ENCODE results near the gene NCAPG. TPM values are rescaled to one million over a fixed set of nuclear protein-coding genes. Genes with fewer than 3 reads are reported as not detected.
A peak's percentile ranks its signal among the peaks of the same experiment; 100 is the strongest.

The NCAPG gene
- total and polyA plus RNA-seq, 2 donors (not counting 1 experiment from before 2014, with no cell fraction given), result 8.0 to 10.1 TPM

DNA sequence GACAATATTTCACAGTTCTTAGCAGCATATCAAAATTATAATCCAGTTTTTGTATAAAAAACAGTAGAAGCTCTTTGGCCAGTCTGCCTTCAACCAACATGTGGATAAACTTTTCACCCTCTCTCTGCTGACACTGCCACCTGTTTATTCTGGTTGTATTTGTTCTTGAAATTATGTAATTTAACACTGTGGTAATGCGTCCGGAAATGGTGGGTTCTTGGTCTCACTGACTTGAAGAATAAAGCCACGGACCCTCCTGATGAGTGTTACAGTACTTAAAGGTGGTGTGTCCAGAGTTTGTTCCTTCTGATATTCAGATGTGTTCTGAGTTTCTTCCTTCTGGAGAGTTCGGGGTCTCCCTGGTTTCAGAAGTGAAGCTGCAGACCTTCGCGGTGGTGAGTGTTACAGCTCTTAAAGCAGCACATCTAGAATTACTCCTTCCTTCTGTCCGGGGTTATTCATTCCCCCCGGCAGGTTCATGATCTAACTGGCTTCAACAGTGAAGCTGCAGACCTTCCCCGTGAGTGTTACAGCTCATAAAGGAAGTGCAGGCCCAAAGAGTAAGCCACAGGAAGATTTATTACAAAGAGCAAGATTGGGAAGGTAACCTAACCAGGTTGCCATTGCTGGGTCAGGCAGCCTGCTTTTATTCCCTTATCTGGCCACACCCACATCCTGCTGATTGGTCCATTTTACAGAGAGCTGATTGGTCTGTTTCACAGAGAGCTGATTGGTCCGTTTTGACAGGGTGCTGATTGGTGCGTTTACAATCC lies 45.1 kb upstream of the NCAPG start:
- Histone ChIP-seq H3K27me3 (ENCODE audit: control insufficient read depth, insufficient read depth, low read length) (no peaks in the 10 kb centered on the region), H4K20me1 (ENCODE audit: control insufficient read depth, extremely low read depth, insufficient read depth, low read length) (no peaks in the 10 kb centered on the region), H3K79me2 (ENCODE audit: control insufficient read depth, insufficient read depth, low read length) (no peaks in the 10 kb centered on the region), H3K4me1 (ENCODE audit: control insufficient read depth, extremely low read depth, insufficient read depth, low read length) (no peaks in the 10 kb centered on the region), H3K9ac (ENCODE audit: insufficient read depth, low read length) (no peak overlapping the region), H3K4me3 (replicated peaks in 1 of 4; ENCODE audit: control extremely low read depth in 1 of 4, insufficient read depth in 1 of 4, low read depth in 3 of 4, low read length in 4 of 4) (no peak overlapping the region), H2AFZ (ENCODE audit: low read length) (no peak overlapping the region), H3K9me3 (ENCODE audit: control insufficient read depth, insufficient read depth, low read depth, low read length) (no peaks in the 10 kb centered on the region), H3K4me2 (ENCODE audit: extremely low read depth, insufficient read depth, low read length) (no peak overlapping the region), H3K27ac (ENCODE audit: insufficient read depth, low read length) (no peak overlapping the region), H3K36me3 (ENCODE audit: control insufficient read depth, insufficient read depth, low read length) (no peaks in the 10 kb centered on the region)
- TF ChIP-seq EZH2 (IDR thresholded peaks at IDR 0.05; ENCODE audit: low read length, missing control alignments) (no peak), CTCF (conservative IDR thresholded peaks at IDR 0.05 in 1 of 2, IDR thresholded peaks at IDR 0.05 in 1 of 2; ENCODE audit: low read depth in 1 of 2, low read length in 2 of 2) (no peak)
- DNase-seq (ENCODE audit: low read depth in 2 of 2), result no peak

- Histone ChIP-seq H4K20me1 (ENCODE audit: control insufficient read depth, extremely low read depth, insufficient read depth, low read length) (no peaks in the 10 kb centered on the region), H3K9me3 (ENCODE audit: control insufficient read depth, insufficient read depth, low read depth, low read length) (no peaks in the 10 kb centered on the region), H3K4me3 (replicated peaks in 1 of 4; ENCODE audit: control extremely low read depth in 1 of 4, insufficient read depth in 1 of 4, low read depth in 3 of 4, low read length in 4 of 4) (no peak overlapping the region), H3K9ac (ENCODE audit: insufficient read depth, low read length) (no peak overlapping the region), H3K36me3 (ENCODE audit: control insufficient read depth, insufficient read depth, low read length) (no peaks in the 10 kb centered on the region), H3K27me3 (ENCODE audit: control insufficient read depth, insufficient read depth, low read length) (no peaks in the 10 kb centered on the region), H3K27ac (ENCODE audit: insufficient read depth, low read length) (no peak overlapping the region), H3K4me2 (ENCODE audit: extremely low read depth, insufficient read depth, low read length) (no peak overlapping the region), H2AFZ (ENCODE audit: low read length) (no peak overlapping the region), H3K4me1 (ENCODE audit: control insufficient read depth, extremely low read depth, insufficient read depth, low read length) (no peaks in the 10 kb centered on the region), H3K79me2 (ENCODE audit: control insufficient read depth, insufficient read depth, low read length) (no peaks in the 10 kb centered on the region)
- no peak for DNase-seq (ENCODE audit: low read depth in 2 of 2)
- TF ChIP-seq EZH2 (IDR thresholded peaks at IDR 0.05; ENCODE audit: low read length, missing control alignments), result no peak
- no peak for TF ChIP-seq CTCF (conservative IDR thresholded peaks at IDR 0.05 in 1 of 2, IDR thresholded peaks at IDR 0.05 in 1 of 2; ENCODE audit: low read depth in 1 of 2, low read length in 2 of 2)
These were observed 43.8 kb upstream of the NCAPG start for GRCh38 chr4:17766826-17767458.

DNA sequence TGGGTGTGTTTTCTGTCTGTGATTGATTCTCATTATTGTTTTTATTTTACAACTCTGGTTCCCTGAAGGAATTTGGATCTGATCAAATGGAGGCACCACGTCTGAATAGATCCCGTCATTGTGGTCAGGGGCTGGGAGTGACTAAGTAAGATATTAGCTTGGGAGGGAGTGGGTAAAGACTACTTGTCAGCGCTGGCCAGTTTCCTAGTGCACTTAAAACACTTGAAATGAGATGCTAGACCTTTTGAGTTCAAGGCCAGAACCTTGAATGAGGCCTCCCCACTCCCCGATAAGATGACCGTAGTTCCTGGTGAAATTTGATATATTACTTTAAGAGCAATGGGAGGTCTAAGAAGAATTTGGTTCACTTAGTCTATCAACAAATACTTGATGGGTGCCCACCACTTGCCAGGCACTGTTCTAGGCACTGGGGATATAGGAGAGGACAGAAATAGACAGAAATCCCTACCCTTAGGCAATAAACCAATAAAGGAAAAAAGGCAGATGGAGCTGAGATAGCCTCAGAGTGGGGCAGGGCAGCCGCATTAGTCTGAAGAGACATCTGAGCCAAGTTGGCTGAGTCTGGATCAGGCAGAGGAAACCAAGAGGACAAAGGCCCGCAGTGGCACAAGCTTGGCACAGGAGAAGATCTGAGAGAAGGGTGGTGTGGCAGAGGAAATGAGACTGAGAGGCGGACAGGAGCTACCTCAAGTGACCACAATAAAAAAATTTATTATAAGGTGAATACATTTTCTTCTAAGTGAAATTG lies 41.2 kb upstream of the NCAPG start:
- Histone ChIP-seq H3K79me2 (ENCODE audit: control insufficient read depth, insufficient read depth, low read length) (no peaks in the 10 kb centered on the region), H3K4me1 (ENCODE audit: control insufficient read depth, extremely low read depth, insufficient read depth, low read length) (no peaks in the 10 kb centered on the region), H3K4me3 (replicated peaks in 1 of 4; ENCODE audit: control extremely low read depth in 1 of 4, insufficient read depth in 1 of 4, low read depth in 3 of 4, low read length in 4 of 4) (no peak overlapping the region), H4K20me1 (ENCODE audit: control insufficient read depth, extremely low read depth, insufficient read depth, low read length) (no peaks in the 10 kb centered on the region), H3K36me3 (ENCODE audit: control insufficient read depth, insufficient read depth, low read length) (no peaks in the 10 kb centered on the region), H3K9me3 (ENCODE audit: control insufficient read depth, insufficient read depth, low read depth, low read length) (no peaks in the 10 kb centered on the region), H3K9ac (ENCODE audit: insufficient read depth, low read length) (no peak overlapping the region), H3K27ac (ENCODE audit: insufficient read depth, low read length) (no peak overlapping the region), H3K27me3 (ENCODE audit: control insufficient read depth, insufficient read depth, low read length) (no peaks in the 10 kb centered on the region), H2AFZ (ENCODE audit: low read length) (no peak overlapping the region), H3K4me2 (ENCODE audit: extremely low read depth, insufficient read depth, low read length) (no peak overlapping the region)
- DNase-seq (ENCODE audit: low read depth in 2 of 2), result peak in 1 of 2 donors; percentile 68
- TF ChIP-seq CTCF (conservative IDR thresholded peaks at IDR 0.05 in 1 of 2, IDR thresholded peaks at IDR 0.05 in 1 of 2; ENCODE audit: low read depth in 1 of 2, low read length in 2 of 2) (no peak), EZH2 (IDR thresholded peaks at IDR 0.05; ENCODE audit: low read length, missing control alignments) (no peak)
